ENCODE data around the gene C2CD2. TPM values are rescaled to one million over a fixed set of nuclear protein-coding genes. Genes with fewer than 3 reads are reported as not detected.

Gene C2CD2
- total and polyA plus RNA-seq, 12 donors: 175 to 439 (median 284) TPM

DNA sequence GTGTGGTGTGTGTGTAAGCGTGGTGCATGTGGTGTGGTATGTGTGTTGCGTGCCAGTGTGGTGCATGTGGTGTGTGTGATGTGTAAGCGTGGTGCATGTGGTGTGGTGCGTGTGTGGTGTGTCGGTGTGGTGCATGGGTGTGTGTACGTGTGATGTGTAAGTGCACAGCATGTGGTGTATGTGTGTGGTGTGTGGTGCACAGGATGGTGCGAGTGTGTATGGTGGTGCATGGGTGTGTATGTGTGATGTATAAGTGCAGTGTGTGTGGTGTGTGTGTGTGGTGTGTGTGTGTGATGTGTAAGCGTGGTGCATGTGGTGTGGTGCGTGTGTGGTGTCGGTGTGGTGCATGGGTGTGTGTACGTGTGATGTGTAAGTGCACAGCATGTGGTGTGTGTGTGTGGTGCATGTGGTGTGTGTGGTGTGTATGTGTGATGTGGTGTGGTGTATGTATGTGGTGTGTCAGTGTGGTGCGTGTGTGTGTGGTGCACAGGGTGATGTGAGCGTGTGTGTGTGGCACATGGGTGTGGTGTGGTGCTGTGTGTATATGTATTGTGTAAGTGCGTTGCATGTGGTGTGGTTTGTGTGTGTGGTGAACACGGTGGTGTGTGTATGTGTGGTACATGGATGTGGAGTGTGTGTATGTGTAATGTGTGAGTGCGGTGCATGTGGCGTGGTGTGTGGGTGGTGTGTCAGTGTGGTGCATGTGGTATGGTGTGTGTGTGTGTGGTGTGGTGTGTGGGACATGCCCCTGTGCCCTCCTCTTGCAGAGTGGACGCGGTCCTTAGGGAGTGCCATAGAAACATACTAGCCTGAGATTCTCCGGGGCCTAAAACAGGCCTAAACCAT, 1.1 kb upstream of the C2CD2 start:
- intact Hi-C loops (cut with DNase I): loop anchor here (5.0 to 10.0 kb wide), 2 partner anchors 47 to 50 kb away; no protein-coding TSS in a partner anchor
- Histone ChIP-seq H3K4me3 (no peak overlapping the region), H3K27ac (peak overlapping the region in 3 of 5 donors; percentile 41 to 97 (median 66)), H3K36me3 (replicated peaks in 1 of 2) (peaks cover 0 to 3% of the 10 kb centered on the region in 2 donors), H3K9me3 (replicated peaks in 1 of 3) (no peaks in the 10 kb centered on the region), H3K4me1 (replicated peaks in 1 of 2) (peaks cover 57 to 60% of the 10 kb centered on the region in 2 donors), H3K27me3 (no peaks in the 10 kb centered on the region)
- TF ChIP-seq POLR2A (IDR thresholded peaks at IDR 0.05) (no peak), CTCF (IDR thresholded peaks at IDR 0.05) (no peak)
- peak in 1 of 7 donors; percentile 30 for DNase-seq
- 91 to 98% (median 94%) methylated on average over 20 of the region's 20 CpGs for WGBS, 4 donors

GRCh38 chr21:41953249-41953830, 478 bp downstream of the C2CD2 start:
- H3K4me3 ChIP-seq: peak overlapping the region; percentile 19 to 99 (median 88)
- peaks cover 62 to 64% of the 10 kb centered on the region in 2 donors for H3K4me1 ChIP-seq (replicated peaks in 1 of 2)
- H3K27me3 ChIP-seq: no peaks in the 10 kb centered on the region
- H3K36me3 ChIP-seq (replicated peaks in 1 of 2): peaks cover 0 to 3% of the 10 kb centered on the region in 2 donors
- WGBS, 4 donors: 0% methylated on average over 60 to 67 of the region's 67 CpGs; no CpG with 5 or more reads in 2 of the 4 donors
- intact Hi-C loops (cut with DNase I): loop anchor here in 1 of 2 donors (10.0 kb wide), 1 partner anchor 51 kb away; no protein-coding TSS in a partner anchor
- H3K9me3 ChIP-seq (replicated peaks in 1 of 3): no peaks in the 10 kb centered on the region
- DNase-seq: no peak
- H3K27ac ChIP-seq: peak overlapping the region; percentile 81 to 97 (median 96)
- TF ChIP-seq POLR2A (IDR thresholded peaks at IDR 0.05) (no peak), CTCF (IDR thresholded peaks at IDR 0.05) (no peak)

DNA sequence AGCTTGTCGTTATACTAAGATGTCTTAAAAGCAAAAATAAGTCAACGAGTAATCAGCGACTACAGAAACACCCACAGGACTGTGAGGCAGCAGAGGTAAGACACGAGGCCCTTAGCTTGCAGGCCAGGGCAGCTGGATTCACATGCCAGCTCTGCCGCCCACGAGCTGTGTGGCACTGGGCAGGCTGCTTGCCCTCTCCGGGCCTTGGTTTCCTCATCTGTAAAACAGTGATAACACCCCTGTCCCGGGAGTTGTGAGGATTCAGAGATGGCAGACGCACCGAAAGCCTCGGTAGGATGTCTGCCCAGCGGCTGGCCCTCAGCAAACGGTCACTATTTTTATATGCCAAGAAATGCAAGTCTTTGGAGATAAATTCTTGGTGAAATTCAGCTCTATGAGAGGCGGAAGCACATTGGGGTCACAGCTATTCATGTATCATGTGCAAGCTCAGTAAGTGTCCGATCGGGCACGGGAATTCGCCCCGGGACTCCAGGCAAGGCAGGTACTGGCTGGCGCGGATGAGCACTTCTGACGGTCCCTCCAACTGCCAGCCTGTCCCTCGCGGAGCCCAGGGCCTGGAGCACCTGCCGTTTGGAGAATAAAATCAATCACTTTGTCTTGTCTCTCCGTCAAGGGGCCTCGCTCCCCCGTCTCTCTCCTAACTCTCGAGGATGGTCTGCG, 1.1 kb downstream of the C2CD2 start:
- WGBS, 4 donors: 6 to 14% (median 11%) methylated on average over 7 to 30 of the region's 30 CpGs
- Histone ChIP-seq H3K36me3 (replicated peaks in 1 of 2) (peaks cover 0 to 3% of the 10 kb centered on the region in 2 donors), H3K4me1 (replicated peaks in 1 of 2) (peaks cover 62 to 64% of the 10 kb centered on the region in 2 donors), H3K9me3 (replicated peaks in 1 of 3) (no peaks in the 10 kb centered on the region), H3K27me3 (no peaks in the 10 kb centered on the region), H3K4me3 (peak overlapping the region; percentile 19 to 99 (median 88)), H3K27ac (peak overlapping the region; percentile 81 to 97 (median 96))
- intact Hi-C loops (cut with DNase I): loop anchor here in 1 of 2 donors (10.0 kb wide), 1 partner anchor 52 kb away; no protein-coding TSS in a partner anchor
- TF ChIP-seq CTCF (IDR thresholded peaks at IDR 0.05): no peak
- TF ChIP-seq POLR2A (IDR thresholded peaks at IDR 0.05): peak in 1 of 2 donors; percentile 32
- peak in 3 of 7 donors; percentile 56 to 70 (median 61) for DNase-seq

Data from adrenal gland (tissue), 12 donors.